ENCODE results near the gene COL9A3.

DNA sequence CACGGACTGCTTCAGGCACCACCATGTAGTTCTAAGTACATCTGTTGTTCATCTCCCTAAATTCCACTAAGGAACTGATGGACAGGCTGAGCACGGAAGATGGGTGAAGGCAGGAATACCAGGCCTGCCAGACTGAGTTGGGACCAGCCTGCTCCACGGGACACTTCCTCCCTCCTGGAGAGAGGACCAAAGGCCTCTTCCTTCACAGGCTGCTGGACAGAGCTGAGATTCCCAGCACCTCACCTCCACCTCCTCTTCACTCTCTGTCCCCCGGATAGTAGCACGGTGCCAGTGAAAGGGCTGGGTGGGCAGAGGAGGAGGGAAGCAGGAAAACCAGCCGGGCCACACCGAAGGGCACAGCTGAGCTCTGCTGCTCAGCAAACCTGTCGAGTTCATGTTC lies 67.7 kb downstream of the COL9A3 start:
- TF ChIP-seq, protein P1, sequence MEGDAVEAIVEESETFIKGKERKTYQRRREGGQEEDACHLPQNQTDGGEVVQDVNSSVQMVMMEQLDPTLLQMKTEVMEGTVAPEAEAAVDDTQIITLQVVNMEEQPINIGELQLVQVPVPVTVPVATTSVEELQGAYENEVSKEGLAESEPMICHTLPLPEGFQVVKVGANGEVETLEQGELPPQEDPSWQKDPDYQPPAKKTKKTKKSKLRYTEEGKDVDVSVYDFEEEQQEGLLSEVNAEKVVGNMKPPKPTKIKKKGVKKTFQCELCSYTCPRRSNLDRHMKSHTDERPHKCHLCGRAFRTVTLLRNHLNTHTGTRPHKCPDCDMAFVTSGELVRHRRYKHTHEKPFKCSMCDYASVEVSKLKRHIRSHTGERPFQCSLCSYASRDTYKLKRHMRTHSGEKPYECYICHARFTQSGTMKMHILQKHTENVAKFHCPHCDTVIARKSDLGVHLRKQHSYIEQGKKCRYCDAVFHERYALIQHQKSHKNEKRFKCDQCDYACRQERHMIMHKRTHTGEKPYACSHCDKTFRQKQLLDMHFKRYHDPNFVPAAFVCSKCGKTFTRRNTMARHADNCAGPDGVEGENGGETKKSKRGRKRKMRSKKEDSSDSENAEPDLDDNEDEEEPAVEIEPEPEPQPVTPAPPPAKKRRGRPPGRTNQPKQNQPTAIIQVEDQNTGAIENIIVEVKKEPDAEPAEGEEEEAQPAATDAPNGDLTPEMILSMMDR (IDR thresholded peaks at IDR 0.05; ENCODE audit: poor library complexity, severe bottlenecking): no peak
- TF ChIP-seq MXI1 (conservative IDR thresholded peaks at IDR 0.05; ENCODE audit: poor library complexity, severe bottlenecking): no peak
- no peak for TF ChIP-seq EZH2 (IDR thresholded peaks at IDR 0.05; ENCODE audit: borderline replicate concordance, insufficient read depth, low read length, poor library complexity, severe bottlenecking)
- no peak for TF ChIP-seq TAF1 (IDR thresholded peaks at IDR 0.05; ENCODE audit: low read depth)
- TF ChIP-seq POLR2AphosphoS5 (IDR thresholded peaks at IDR 0.05): no peak
- TF ChIP-seq RAD21 (conservative IDR thresholded peaks at IDR 0.05): no peak

Data from neural cell (in vitro differentiated cells).